Measurements from ENCODE around the gene BTBD9. TPM values are rescaled to one million over a fixed set of nuclear protein-coding genes. Genes with fewer than 3 reads are reported as not detected.

Gene BTBD9
- total RNA-seq, 2 experiments from 2014 or later, result 6.2 to 6.4 TPM

DNA sequence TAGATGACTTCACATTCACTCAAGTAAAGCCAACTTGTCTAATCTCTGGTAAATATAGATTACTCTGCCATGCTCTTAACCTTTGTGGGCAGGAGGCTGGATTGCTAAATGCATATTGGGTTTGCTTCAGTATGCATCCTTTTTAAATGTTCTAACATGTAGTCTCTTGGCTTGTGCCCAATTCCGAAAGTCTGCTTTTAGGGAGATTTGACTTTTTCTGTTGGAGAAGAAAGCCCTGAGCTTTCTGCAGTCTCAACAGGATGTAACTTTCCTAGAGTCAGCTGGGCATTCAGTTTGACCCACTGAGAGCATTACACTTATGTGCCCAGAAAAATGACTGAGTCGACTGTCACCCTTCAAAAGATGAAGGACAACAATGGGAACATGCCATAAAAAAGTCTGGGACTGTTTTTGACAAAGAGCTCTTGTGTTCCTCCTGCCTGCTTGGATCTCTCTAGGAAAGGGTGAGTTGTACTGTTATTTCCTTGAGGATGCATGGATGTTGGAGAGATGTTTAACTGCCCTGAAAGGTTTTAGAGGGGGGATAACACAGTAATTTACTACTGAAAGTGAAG is 520.9 kb downstream of the BTBD9 start:
- no peak for DNase-seq
- Mint-ChIP-seq H3K4me3 (no peak overlapping the region), H3K27me3 (no peaks in the 10 kb centered on the region), H3K36me3 (ENCODE audit: low read depth) (peaks cover 38% of the 10 kb centered on the region), H3K9me3 (no peaks in the 10 kb centered on the region), H3K27ac (no peak overlapping the region), H3K4me1 (ENCODE audit: low read depth) (peaks cover 6% of the 10 kb centered on the region)
- TF ChIP-seq, protein P1, sequence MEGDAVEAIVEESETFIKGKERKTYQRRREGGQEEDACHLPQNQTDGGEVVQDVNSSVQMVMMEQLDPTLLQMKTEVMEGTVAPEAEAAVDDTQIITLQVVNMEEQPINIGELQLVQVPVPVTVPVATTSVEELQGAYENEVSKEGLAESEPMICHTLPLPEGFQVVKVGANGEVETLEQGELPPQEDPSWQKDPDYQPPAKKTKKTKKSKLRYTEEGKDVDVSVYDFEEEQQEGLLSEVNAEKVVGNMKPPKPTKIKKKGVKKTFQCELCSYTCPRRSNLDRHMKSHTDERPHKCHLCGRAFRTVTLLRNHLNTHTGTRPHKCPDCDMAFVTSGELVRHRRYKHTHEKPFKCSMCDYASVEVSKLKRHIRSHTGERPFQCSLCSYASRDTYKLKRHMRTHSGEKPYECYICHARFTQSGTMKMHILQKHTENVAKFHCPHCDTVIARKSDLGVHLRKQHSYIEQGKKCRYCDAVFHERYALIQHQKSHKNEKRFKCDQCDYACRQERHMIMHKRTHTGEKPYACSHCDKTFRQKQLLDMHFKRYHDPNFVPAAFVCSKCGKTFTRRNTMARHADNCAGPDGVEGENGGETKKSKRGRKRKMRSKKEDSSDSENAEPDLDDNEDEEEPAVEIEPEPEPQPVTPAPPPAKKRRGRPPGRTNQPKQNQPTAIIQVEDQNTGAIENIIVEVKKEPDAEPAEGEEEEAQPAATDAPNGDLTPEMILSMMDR (IDR thresholded peaks at IDR 0.05), result no peak
- intact Hi-C loops (cut with micrococcal nuclease), result no loop called here
- ChIA-PET CTCF (no interaction called here), POLR2A (no interaction called here)
- no peak for ATAC-seq

Other genes starting within 250 kb of the BTBD9 start
- gene GLO1, start 63.2 kb upstream of the BTBD9 start, total RNA-seq, result 100 to 1,000 TPM; 135 to 142 TPM
- not detected for gene DNAH8, start 75.4 kb upstream of the BTBD9 start, total RNA-seq